K562 (cell line): ENCODE measurements around the gene FAM131C. TPM values are rescaled to one million over a fixed set of nuclear protein-coding genes. Genes with fewer than 3 reads are reported as not detected.
A peak's percentile ranks its signal among the peaks of the same experiment; 100 is the strongest.

ENCODE experiments used
- CBFA2T3 ChIP-seq: fragments of 450-650 bp; IDR thresholded peaks from 2 replicates; pipeline ENCODE4 v1.6.1; 2017
- CTCFL ChIP-seq: IDR thresholded peaks from 2 replicates; pipeline ENCODE4 v1.6.1; 2011; ENCODE audit warnings: borderline replicate concordance, low read depth, mild to moderate bottlenecking, moderate library complexity, low read length; ENCODE audit not compliant: insufficient read depth, poor library complexity, severe bottlenecking
- FOXJ3 ChIP-seq: sonication (generic); formaldehyde crosslinking; IDR thresholded peaks from 2 replicates; pipeline ENCODE4 v1.4.0; 2020; ENCODE audit warnings: mild to moderate bottlenecking, missing genetic modification reagents
- HDGF ChIP-seq: fragments of 450-650 bp; IDR thresholded peaks from 2 replicates; pipeline ENCODE4 v1.6.1; 2016
- MYC ChIP-seq, 2 experiments: fragments of 250-450 bp in 1 of 2; sonication (Bioruptor Pico) in 1 of 2; IDR thresholded peaks; 2 replicates each; pipeline versions ENCODE4 v1.5.1 to v1.6.1; 2012 to 2021; ENCODE audit warnings: low read depth in 2 of 2, borderline replicate concordance in 1 of 2, improper control_type of control experiment in 1 of 2, low read length in 1 of 2, mild to moderate bottlenecking in 1 of 2, moderate library complexity in 1 of 2
- SAP30 ChIP-seq: fragments of 200-600 bp; sonication (generic); IDR thresholded peaks from 2 replicates; pipeline ENCODE4 v1.6.1; 2012; ENCODE audit warnings: borderline replicate concordance, low read depth, mild to moderate bottlenecking, moderate library complexity, low read length, control low read depth, inconsistent platforms; ENCODE audit not compliant: insufficient read depth, poor library complexity, severe bottlenecking
- SREBF2 ChIP-seq: sonication (generic); formaldehyde crosslinking; IDR thresholded peaks from 2 replicates; pipeline ENCODE4 v1.4.0; 2020; ENCODE audit warnings: mild to moderate bottlenecking, missing genetic modification reagents
- UBTF ChIP-seq, 2 experiments: IDR thresholded peaks; 2 replicates each; pipeline ENCODE4 v1.6.1; 2012; ENCODE audit warnings: improper control_type of control experiment in 2 of 2, low read depth in 2 of 2, low read length in 2 of 2, borderline replicate concordance in 1 of 2
- ZBTB8A ChIP-seq: fragments of 450-650 bp; IDR thresholded peaks from 2 replicates; pipeline ENCODE4 v1.6.1; 2018; ENCODE audit warnings: mild to moderate bottlenecking, moderate library complexity; ENCODE audit not compliant: partially characterized antibody
- ZC3H11A ChIP-seq: IDR thresholded peaks from 2 replicates; pipeline ENCODE4 v1.6.1; 2012; ENCODE audit warnings: low read depth, low read length, improper control_type of control experiment
- ZFP30 ChIP-seq: fragments of 250-450 bp; sonication (Bioruptor Pico); IDR thresholded peaks from 2 replicates; pipeline ENCODE4 v1.8.0; 2022; ENCODE audit warnings: moderate library complexity, mild to moderate bottlenecking, inconsistent platforms, borderline replicate concordance
- ZNF12 ChIP-seq: sonication (generic); formaldehyde crosslinking; IDR thresholded peaks from 2 replicates; pipeline ENCODE4 v1.4.0; 2020; ENCODE audit warnings: mild to moderate bottlenecking, missing genetic modification reagents
- polyA plus RNA-seq, 8 experiments: library from polyadenylated mRNA; depleted of rRNA in 4 of 8; stranded (reverse) in 5 of 8; unstranded in 3 of 8; fragments of >200 nt; fragmentation: Nextera tagmentation in 2 of 8; fragmentation: Illumina TruSeq in 1 of 8; extraction: Ambion mirVana in 2 of 8; extraction: Trizol in 1 of 8; gene quantifications; 2 replicates each; pipeline versions ENCODE4 v1.2.1 to v1.2.3, GENCODE V29; 2011 to 2014; ENCODE audit warnings: inconsistent platforms in 1 of 8, missing spikeins in 1 of 8
- total RNA-seq, 7 experiments: library from RNA; depleted of rRNA in 6 of 7; stranded (reverse); fragments of >200 nt in 6 of 7; fragmentation: Illumina TruSeq in 2 of 7; extraction: Trizol in 2 of 7; gene quantifications; 2 replicates each; pipeline versions ENCODE4 v1.2.1 to v1.2.3, GENCODE V29; 2011 to 2021; ENCODE audit warnings: low replicate concordance in 1 of 7
- TF ChIP-seq, protein P1 (sequence below), 2 experiments: fragments of 250-450 bp in 1 of 2; fragments of 450-650 bp in 1 of 2; sonication (Bioruptor Pico) in 1 of 2; IDR thresholded peaks; 2 replicates each; pipeline versions ENCODE4 v1.6.1 to v1.8.0; 2016 to 2021; ENCODE audit warnings: mild to moderate bottlenecking in 2 of 2, moderate library complexity in 2 of 2, missing compliant biosample characterization in 1 of 2, missing genetic modification characterization in 1 of 2
- TF ChIP-seq, protein P2 (sequence below), 2 experiments: fragments of 450-650 bp in 1 of 2; sonication (generic) in 1 of 2; formaldehyde crosslinking in 1 of 2; IDR thresholded peaks in 1 of 2; conservative IDR thresholded peaks in 1 of 2; 2 replicates each; pipeline versions ENCODE4 v1.6.1 to v1.8.1; 2016 to 2023; ENCODE audit warnings: mild to moderate bottlenecking in 2 of 2, moderate library complexity in 2 of 2, inconsistent platforms in 1 of 2, missing genetic modification reagents in 1 of 2
- TF ChIP-seq, protein P3 (sequence below): IDR thresholded peaks from 2 replicates; pipeline ENCODE4 v1.6.1; 2016; ENCODE audit warnings: missing genetic modification characterization, missing compliant biosample characterization
- TF ChIP-seq, protein P4 (sequence below): sonication (generic); formaldehyde crosslinking; IDR thresholded peaks from 2 replicates; pipeline ENCODE4 v1.9.0; 2022; ENCODE audit warnings: mild to moderate bottlenecking, missing genetic modification reagents

The FAM131C gene
- total and polyA plus RNA-seq, 9 of the 15 experiments (the other 6 are each of a cell fraction or from before 2014, with no cell fraction given): 0.10 to 0.29 (median 0.16) TPM; not detected in 6

DNA sequence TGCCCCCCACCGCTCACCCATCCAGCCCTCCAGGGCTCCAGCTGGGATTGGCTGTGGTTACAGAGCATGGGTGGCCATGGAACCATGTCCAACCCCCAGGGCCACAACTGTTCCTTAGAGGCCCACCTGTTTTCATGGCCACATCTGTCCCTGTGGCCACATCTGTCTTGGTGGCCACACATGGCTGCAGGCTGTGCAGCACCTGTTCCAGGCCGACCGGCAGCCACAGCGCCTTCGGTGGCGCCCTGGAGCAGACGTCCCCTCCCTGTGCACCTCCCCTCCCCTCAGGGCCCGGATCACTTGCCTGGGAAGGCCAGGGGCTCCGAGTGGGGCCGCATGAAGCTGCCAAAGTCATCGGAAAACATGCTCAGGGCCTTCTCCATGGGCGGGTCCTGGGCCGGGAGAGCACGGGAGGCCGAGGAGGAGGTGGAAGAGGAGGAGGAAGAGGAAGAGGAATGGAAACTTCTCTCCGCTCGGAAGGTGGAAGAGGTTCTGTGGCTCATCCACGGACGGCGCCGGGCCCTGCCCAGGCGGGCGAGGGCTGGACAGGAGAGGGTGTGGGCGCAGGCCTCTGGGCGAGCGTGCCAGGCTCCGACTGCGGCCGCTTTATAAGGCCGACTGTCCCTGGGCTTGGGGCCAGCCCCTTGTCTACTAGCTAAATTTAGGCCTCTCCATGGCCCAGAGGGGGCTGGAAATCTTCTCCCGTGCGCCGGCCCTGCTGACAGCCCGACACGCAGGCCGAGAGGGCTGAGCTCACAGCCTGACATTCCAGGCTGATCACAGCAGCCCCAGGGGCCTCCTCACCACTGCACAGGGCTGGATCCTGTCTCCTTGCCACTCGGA lies 55.8 kb downstream of the FAM131C start, which contains the start of gene HSPB7 (continued):
- TF ChIP-seq, protein P1, sequence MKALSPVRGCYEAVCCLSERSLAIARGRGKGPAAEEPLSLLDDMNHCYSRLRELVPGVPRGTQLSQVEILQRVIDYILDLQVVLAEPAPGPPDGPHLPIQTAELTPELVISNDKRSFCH (CRISPR knock-in tag; IDR thresholded peaks at IDR 0.05): no peak
- TF ChIP-seq, protein P1 (tag; IDR thresholded peaks at IDR 0.05): 0 out of 2 replicates have a peak, but pooled peaks have one; percentile 19
- TF ChIP-seq ZBTB8A: no peak
- TF ChIP-seq, protein P2, sequence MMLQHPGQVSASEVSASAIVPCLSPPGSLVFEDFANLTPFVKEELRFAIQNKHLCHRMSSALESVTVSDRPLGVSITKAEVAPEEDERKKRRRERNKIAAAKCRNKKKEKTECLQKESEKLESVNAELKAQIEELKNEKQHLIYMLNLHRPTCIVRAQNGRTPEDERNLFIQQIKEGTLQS (IDR thresholded peaks at IDR 0.05): no peak
- TF ChIP-seq, protein P2 (CRISPR knock-in tag; conservative IDR thresholded peaks at IDR 0.05): no peak
- no peak for TF ChIP-seq ZC3H11A
- TF ChIP-seq CTCFL: peak; percentile 14
- no peak for TF ChIP-seq FOXJ3 (CRISPR knock-in tag)
- peak; percentile 74 for TF ChIP-seq CBFA2T3
- TF ChIP-seq, protein P3, sequence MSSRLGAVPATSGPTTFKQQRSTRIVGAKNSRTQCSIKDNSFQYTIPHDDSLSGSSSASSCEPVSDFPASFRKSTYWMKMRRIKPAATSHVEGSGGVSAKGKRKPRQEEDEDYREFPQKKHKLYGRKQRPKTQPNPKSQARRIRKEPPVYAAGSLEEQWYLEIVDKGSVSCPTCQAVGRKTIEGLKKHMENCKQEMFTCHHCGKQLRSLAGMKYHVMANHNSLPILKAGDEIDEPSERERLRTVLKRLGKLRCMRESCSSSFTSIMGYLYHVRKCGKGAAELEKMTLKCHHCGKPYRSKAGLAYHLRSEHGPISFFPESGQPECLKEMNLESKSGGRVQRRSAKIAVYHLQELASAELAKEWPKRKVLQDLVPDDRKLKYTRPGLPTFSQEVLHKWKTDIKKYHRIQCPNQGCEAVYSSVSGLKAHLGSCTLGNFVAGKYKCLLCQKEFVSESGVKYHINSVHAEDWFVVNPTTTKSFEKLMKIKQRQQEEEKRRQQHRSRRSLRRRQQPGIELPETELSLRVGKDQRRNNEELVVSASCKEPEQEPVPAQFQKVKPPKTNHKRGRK (tag): no peak
- peak; percentile 35; the same call in 1 of the 2 replicates for TF ChIP-seq HDGF
- TF ChIP-seq SREBF2 (CRISPR knock-in tag): no peak
- TF ChIP-seq ZFP30 (CRISPR knock-in tag): no peak
- TF ChIP-seq ZNF12 (CRISPR knock-in tag): no peak
- TF ChIP-seq, protein P4, sequence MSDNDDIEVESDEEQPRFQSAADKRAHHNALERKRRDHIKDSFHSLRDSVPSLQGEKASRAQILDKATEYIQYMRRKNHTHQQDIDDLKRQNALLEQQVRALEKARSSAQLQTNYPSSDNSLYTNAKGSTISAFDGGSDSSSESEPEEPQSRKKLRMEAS (CRISPR knock-in tag): peak; percentile 89
- no peak for TF ChIP-seq SAP30
- TF ChIP-seq MYC (IDR thresholded peaks at IDR 0.05; ENCODE audit: low read depth, low read length): 0 out of 2 replicates have a peak, but pooled peaks have one; percentile 18
- no peak for TF ChIP-seq MYC (CRISPR knock-in tag; IDR thresholded peaks at IDR 0.05; ENCODE audit: borderline replicate concordance, low read depth)
- TF ChIP-seq UBTF (IDR thresholded peaks at IDR 0.05; ENCODE audit: borderline replicate concordance in 1 of 2, low read depth in 2 of 2, low read length in 2 of 2): 0 out of 4 replicates have a peak, but pooled peaks of 1 of the 2 experiments have one; percentile 66
